Astrocyte of the cerebellum (primary cell): Measurements from ENCODE around the gene RAD52.

Experiments used
- DNase-seq: peaks from one replicate; pipeline ENCODE4 v3.0.0-alpha.2; 2011; ENCODE audit warnings: low read depth
- H3K4me3 ChIP-seq: 2 replicates; pipeline ENCODE4 v1.5.1; 2011; ENCODE audit warnings: mild to moderate bottlenecking, low read depth, low read length, moderate library complexity
- in situ Hi-C: cut with HindIII; loops from 2 replicates; pipeline ENCODE4 v1.10.0; 2017; ENCODE audit warnings: low sequenced_read_pairs
- TF ChIP-seq, protein P1 (sequence below): IDR thresholded peaks from 2 replicates; pipeline ENCODE4 v1.5.1; 2012; ENCODE audit warnings: low read length, low read depth, moderate library complexity, mild to moderate bottlenecking; ENCODE audit errors: missing control alignments

RAD52 gene

DNA sequence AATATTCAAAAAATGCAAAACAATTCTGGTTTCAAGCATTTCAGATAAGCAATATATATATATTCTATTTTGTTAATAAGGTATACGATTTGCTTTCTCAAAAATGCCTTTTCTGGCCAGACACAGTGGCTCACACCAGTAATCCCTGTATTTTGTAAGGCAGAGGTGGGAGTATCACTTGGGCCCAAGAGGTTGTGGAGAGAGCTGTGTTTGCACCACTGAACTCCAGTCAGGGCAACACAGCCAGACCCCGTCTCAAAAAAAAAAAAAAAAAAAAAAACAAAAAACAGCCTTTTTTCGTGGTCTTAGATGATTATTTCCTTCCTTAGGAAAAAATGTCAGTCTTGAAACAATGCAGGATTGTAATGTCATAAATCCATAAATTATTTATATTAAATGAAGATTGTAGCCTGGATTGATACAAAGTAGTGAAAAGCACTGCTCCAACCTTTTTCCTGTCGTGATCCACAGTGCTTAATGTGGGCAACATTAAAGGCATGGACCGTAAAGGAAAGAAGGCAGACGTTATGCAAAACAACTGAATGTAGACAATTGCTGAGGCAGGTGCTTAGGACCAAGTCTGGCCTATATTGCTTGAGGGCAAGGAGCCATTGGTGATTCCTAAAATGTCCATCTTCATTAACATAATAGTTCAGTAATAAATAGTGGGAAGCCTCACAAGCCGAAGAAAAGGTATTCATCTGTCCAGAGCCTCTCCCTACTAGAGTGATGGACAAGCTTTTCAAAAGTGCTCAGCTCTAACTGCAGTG lies 36.8 kb downstream of the RAD52 start:
- H3K4me3 ChIP-seq, result no peak overlapping the region
- TF ChIP-seq, protein P1, sequence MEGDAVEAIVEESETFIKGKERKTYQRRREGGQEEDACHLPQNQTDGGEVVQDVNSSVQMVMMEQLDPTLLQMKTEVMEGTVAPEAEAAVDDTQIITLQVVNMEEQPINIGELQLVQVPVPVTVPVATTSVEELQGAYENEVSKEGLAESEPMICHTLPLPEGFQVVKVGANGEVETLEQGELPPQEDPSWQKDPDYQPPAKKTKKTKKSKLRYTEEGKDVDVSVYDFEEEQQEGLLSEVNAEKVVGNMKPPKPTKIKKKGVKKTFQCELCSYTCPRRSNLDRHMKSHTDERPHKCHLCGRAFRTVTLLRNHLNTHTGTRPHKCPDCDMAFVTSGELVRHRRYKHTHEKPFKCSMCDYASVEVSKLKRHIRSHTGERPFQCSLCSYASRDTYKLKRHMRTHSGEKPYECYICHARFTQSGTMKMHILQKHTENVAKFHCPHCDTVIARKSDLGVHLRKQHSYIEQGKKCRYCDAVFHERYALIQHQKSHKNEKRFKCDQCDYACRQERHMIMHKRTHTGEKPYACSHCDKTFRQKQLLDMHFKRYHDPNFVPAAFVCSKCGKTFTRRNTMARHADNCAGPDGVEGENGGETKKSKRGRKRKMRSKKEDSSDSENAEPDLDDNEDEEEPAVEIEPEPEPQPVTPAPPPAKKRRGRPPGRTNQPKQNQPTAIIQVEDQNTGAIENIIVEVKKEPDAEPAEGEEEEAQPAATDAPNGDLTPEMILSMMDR, result no peak
- DNase-seq, result no peak
- in situ Hi-C loops, result no loop called here

GRCh38 chr12:911191-911826 lies 38.2 kb downstream of the RAD52 start:
- in situ Hi-C loops, result no loop called here
- H3K4me3 ChIP-seq, result no peak overlapping the region
- TF ChIP-seq, protein P1, result no peak
- no peak for DNase-seq

GRCh38 chr12:910416-910815 lies 39.1 kb downstream of the RAD52 start:
- no peak overlapping the region for H3K4me3 ChIP-seq
- in situ Hi-C loops, result no loop called here
- DNase-seq, result no peak
- TF ChIP-seq, protein P1, result no peak

DNA sequence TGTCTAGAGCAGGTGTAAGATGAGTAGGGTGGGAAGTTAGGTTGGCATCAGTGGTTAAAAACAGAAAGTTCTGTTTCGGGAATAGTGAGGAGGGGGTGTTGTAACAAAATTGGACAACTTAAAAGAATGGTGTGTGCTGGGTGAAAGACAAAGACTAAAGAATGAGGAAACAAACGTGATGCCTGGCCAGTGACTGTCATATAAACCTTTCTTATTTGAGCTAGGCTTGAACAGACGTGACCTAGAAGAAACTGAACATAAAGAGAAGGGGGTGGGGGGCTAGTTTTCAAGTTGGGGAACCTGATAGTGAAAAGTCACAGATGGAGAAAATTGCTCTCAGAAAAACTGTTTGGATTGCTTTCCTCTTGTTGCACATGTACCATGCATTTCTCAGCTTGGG lies 39.6 kb downstream of the RAD52 start:
- in situ Hi-C loops, result no loop called here
- no peak for DNase-seq
- no peak overlapping the region for H3K4me3 ChIP-seq
- TF ChIP-seq, protein P1, result no peak

DNA sequence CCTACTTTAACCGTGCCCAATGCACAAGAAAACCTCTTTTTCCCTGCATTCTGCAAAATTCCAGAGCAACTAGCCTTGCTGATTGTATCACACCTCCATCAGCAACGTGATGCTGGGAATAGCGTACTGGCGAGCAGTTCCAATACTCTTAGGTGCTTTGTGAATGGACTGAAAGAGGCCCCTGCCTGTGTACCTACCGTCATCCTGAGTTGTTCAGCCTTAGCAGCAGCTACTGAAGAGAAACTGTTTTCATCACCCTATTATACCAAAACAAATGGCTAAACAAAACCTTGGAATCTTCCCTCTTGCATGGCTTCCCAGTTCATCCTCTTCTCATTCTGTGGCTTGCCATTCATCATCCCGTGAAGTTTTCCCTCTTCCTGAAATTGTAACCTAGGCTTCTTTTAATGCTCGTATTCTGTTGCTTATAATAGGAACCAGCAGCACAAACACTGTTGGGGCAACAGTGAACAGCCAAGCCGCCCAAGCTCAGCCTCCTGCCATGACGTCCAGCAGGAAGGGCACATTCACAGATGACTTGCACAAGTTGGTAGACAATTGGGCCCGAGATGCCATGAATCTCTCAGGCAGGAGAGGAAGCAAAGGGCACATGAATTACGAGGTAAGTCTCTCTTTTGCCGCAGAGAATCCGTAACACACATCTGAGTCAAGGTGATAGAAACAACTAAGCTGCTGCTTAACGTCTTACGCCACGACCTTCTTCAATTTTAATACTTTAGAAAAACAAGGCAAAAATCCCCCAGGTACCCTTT lies 41.9 kb downstream of the RAD52 start:
- no peak for DNase-seq
- in situ Hi-C loops, result no loop called here
- TF ChIP-seq, protein P1, result no peak

GRCh38 chr12:906062-906585 lies 43.4 kb downstream of the RAD52 start:
- H3K4me3 ChIP-seq, result no peak overlapping the region
- DNase-seq, result no peak
- TF ChIP-seq, protein P1, result no peak
- in situ Hi-C loops, result no loop called here

More for the DNA sequence above, 41.9 kb downstream of the RAD52 start:
- no peak overlapping the region for H3K4me3 ChIP-seq
